ENCODE results near the gene MT1M.
"Not testable (repeated sequence)": the region's sequence is repeated elsewhere in the genome, so short reads cannot be mapped to it uniquely, and the experiment has no call there.

The MT1M gene

GRCh38 chr16:56608043-56608875 is 24.2 kb upstream of the MT1M start, which contains the start of gene MT2A:
TSS of gene MT2A (plus strand) at chr16:56608584. CDS start at chr16:56608656, 72 bp downstream.
- DNase-seq, result peak in 46 of 51 donors; percentile 36 to 92 (median 80)

GRCh38 chr16:56608876-56609462 is 23.5 kb upstream of the MT1M start:
- DNase-seq, result peak in 9 of 51 donors; percentile 26 to 64 (median 37)

DNA sequence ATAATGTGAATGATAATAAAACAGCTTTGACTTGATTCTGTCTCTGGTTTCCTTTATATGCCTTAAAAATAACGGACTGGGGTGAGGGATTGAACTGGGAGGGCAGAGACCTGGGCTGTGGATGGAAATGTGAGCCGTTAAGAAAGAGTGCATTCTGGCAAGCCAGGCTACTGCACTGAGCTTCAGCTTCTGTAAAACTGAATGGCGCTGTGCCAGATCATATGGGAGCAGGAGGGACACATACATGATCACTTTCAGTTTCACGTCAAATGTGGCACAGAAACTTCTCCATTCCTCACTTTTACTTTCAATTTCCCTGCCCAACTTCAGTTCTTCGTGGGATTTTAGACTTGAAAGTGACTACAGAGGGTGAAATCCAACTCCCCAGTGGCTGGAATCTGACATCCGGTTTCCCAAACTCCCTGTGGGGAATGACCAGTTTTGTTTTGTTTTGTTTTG is 23.0 kb upstream of the MT1M start:
- DNase-seq, result peak in 21 of 51 donors; percentile 15 to 64 (median 33)

- DNase-seq, result peak in 16 of 51 donors; percentile 24 to 74 (median 50)
Measured at GRCh38 chr16:56610017-56610608, 22.3 kb upstream of the MT1M start.

DNA sequence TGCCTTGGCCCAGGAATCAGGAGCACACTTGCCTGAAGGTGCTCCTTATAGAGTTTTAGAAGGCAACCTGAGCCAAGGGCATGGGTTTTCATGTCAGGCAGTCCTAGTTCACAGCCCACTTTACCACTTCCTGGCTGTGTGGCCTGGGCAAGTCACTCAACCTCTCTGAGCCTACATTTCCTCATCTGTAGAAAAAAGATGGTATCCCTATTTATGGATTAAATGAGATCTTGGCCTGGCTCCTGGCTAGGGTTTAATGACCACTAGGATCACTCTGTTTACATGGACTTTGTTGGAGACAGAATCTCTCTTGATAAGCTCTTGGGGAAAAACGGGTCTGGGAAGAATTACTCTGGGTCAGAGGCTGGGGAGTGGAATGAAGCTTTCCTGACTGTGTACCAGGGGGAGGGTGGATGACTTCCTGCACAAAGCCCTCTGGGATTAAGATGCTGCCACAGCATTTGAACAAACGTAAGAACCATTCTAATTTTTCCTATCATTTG is 21.8 kb upstream of the MT1M start:
- no peak for DNase-seq

GRCh38 chr16:56611281-56611833 is 21.1 kb upstream of the MT1M start:
- peak in 15 of 51 donors; percentile 24 to 64 (median 50) for DNase-seq

- no peak for DNase-seq
Measured at GRCh38 chr16:56613706-56614105, 18.8 kb upstream of the MT1M start.

DNA sequence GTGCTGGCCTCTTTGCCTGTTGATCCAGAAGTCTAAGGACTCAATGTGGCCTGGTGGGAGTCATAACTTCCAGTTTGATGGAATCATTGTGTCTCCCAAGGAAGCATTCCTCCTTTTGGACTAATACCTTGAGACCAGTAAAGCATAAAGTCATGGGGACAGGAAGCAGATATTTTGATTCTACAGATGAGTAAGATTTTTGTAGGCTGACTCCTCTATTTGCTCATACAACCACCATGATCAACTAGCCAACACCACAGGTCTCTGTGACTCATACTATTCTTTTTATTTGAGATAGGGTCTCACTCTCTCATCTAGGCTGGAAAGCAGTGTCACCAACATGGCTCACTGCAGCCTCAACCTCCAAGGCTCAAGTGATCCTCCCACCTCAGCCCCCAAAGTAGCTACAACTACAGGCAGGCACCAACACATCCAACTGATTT is 17.9 kb upstream of the MT1M start:
- DNase-seq, result no peak

DNA sequence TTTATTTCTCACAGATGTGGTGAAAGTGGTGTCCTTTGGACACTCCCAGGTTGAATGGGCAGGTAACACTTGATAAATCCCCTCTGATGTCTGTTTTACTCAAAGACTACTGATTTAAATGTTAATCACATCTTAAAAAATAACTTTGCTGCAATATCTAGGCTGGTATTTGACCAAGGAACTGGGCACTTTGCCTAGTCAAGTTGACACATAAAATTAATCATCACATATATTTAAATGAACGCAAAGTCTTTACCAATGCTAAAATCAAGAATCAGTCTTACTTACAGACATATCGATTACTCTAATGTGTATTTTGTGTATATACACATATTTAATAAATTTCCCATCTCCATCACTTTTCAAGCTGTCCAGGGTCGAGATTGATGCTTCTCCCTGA is 17.1 kb upstream of the MT1M start:
- DNase-seq, result no peak

DNA sequence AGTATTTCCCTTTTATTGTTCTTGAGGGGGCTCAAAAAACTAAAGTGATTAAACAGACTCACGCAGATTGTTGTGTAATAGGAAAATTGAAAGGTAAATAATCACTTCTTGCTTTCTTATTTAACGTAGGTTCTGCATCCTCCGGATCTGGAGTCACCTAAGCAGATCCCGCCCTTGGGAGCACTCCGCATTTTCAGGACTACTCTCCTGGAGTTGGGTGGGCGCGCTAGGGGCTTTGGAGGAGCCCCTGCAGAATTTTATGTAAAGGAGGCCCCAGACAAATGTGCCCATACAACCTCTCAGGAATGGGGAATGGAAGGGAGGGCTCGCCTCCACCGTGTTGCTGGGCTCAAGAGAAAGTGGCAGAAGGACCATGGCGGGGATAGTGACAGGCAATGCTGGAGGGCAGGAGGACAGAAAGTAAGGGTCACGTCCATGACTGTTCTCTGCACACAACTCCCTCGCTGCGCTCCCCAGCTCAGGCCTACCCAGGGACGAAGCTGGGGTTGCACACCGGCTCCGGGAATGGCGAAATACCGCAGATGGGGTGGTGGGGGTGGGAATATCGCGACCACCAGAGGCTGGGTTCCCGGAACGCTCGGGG is 15.7 kb upstream of the MT1M start:
- DNase-seq, result no peak

DNA sequence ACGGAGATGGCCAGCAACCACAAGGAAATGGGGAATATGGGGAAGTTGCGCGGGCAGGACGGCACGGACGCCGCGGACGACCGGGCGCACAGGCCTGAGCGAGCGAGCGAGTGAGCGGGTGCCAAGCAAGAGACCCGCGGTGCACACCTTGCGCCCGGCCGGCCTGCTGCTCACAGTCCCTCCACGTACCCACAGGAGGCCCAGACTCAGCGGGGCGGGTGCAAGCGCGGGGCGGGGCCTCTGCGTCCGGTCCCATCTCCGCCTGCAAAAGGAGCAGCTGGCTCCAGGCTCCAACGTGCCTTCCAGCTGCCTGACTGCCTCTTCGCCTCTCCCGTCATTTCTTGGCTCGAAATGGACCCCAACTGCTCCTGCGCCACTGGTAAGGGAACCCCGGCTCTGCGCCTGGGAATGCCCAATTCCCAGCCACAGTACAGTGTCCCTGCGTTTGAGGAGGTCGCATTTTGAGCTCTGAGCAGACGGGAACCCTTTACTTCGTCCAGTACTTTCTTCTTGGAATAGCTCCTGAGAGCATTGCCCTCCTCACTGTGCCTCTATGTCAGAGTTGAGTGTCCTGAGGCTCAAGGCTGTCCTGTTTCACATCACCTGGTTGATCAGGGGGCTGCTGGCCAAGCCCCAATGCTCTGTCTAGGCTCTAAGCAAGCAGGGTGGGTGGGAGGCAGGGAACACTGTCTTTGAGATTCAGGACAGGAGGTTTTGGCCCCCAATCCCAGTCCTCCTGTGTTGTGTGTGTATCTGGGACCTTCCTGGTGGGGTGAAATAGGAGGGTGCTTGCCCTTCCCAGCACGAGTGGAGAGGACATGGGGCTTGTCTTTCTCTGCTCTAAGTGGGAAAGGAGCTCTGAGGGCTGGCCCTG is 15.0 kb upstream of the MT1M start:
- peak in 25 of 51 donors; percentile 17 to 83 (median 48) for DNase-seq

DNA sequence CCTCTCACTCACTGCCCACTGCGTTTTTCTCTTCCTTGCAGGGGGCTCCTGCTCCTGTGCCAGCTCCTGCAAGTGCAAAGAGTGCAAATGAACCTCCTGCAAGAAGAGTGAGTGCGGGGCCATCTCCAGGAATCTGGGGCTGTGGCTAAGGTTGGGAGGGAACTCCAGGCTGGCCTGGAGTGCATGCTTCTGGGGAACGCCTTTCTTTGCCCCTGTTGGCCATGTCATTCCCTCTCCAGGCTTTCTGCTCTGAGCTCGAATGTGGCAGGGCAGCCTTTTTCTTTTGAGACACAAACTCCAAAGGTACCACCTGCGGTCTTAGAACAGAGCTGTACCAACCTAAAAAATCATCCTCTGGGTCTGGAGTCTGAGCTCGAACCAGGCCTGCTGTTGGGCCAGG is 14.3 kb upstream of the MT1M start:
- DNase-seq, result no peak

DNA sequence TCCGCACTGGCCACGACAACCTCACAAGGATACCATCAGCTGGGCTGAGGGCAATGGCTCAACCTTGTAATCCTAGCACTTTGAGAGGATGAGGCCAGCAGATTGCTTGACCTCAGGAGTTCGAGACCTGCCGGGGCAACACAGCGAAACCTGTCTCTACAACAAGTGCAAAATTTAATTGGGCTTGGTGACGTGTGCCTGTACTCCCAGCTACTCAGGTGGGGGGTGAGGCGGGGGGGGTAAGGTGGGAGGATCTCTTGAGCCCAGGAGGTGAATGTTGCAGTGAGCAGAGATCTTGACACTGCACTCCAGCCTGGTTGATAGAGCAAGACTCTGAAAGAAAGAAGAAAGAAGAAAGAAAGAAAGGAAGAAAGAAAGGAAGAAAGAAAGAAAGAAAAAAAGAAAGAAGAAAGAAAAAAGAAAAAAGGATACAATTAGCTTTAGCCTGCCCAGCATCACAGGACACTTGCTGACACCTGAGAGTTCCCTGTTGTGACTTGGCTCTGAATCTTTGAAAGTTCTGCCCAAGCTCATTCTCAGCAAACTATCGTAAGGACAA is 12.0 kb upstream of the MT1M start:
- DNase-seq, result no peak

- not testable (repeated sequence) for DNase-seq
Measured at GRCh38 chr16:56621665-56622445, 10.6 kb upstream of the MT1M start.

DNA sequence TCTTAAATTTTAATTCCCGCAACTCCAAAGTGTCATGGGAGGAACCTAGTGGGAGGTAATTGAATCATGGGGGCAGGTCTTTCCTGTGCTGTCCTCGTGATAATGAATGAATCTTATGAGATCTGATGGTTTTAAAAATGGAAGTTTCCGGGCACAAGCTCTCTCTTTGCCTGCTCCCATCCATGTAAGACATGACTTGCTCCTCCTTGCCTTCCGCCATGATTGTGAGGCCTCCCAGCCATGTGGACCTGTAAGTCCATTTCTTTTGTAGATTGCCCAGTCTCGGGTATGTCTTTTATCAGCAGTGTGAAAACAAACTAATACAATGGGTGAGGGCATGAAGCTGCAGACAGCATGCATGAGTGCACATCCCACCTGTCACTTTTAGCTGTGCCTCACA is 9.3 kb upstream of the MT1M start:
- not testable (repeated sequence) for DNase-seq

DNA sequence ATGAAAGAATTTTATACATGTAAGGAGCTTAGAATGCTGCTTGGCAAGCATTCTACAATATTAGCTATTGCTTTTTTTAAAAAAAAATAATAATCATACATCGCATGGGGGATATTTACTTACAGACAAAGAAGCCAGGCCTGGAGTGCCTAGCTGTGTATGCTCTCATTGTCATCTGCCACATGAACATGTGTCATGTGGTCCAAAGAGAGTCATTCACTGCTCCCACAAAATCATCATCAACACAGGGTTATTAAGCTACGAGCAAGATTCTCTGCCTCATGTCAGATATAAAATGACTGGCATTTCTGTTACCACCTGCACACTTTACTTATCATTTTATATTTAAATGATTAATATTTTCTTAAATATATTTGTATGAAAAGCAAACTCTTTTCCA is 8.8 kb upstream of the MT1M start:
- peak in 1 of 51 donors; percentile 7 for DNase-seq

- DNase-seq, result peak in 31 of 51 donors; percentile 32 to 82 (median 63)
Measured at GRCh38 chr16:56625140-56625942, 7.1 kb upstream of the MT1M start, which contains the start of gene MT1E. TSS of gene MT1E (plus strand) at chr16:56625781. CDS start at chr16:56625852, 71 bp downstream.
